ENCODE measurements around the gene RSAD1.

Gene RSAD1

DNA sequence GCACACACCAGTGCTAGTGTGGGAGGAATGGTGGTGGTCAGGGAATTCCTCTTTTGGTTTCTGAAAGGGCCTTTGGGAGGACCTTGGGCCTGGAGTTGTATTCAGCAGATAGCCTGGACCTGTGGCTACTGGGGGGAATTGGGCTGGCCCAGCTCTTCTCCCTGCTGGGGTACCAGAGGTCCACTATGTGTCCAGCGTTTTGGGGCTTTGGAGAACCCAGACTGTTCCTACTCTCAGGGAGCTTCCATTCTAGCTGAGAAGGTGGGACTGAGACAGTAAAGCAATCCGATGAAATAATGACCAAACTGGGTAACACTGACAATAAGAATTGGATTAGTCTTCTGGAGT is 56.3 kb downstream of the RSAD1 start:
- no peak overlapping the region for H3K4me3 ChIP-seq (ENCODE audit: extremely low read depth, insufficient read depth, low read length, poor library complexity, severe bottlenecking)
- H3K27ac ChIP-seq (ENCODE audit: low read depth, low read length, severe bottlenecking) = no peak overlapping the region
- H3K9me3 ChIP-seq (ENCODE audit: control insufficient read depth, low read length) = no peaks in the 10 kb centered on the region
- WGBS, 2 experiments (ENCODE audit: insufficient coverage in 2 of 2) = 95 to 100% methylated on average over 1 to 2 of the region's 2 CpGs
- peaks cover 15% of the 10 kb centered on the region for H3K4me1 ChIP-seq (ENCODE audit: control insufficient read depth, insufficient read depth, low read length, poor library complexity, severe bottlenecking)
- no peaks in the 10 kb centered on the region for H3K36me3 ChIP-seq (ENCODE audit: control insufficient read depth, insufficient read depth, low read length)

DNA sequence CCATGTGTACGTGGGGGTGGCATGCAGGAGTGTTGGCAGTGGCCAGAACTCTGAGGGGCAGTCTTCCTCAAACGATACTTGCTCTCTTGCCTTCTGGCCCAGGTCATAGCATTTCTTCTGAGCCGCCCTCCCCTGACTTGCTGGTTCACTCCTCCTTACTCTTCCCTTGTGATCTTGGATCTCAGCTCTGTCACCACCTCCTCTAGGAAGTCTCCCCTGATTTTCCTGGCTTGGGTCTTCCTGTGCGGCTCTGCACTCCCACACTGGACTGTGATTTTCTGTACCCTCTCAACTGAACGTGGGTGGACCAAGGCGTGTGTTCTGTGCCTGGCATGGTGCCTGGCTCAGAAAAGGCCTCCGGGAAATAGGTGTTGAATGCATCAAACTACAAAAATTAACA is 56.7 kb downstream of the RSAD1 start:
- Histone ChIP-seq H3K4me1 (ENCODE audit: control insufficient read depth, insufficient read depth, low read length, poor library complexity, severe bottlenecking) (peaks cover 15% of the 10 kb centered on the region), H3K36me3 (ENCODE audit: control insufficient read depth, insufficient read depth, low read length) (no peaks in the 10 kb centered on the region), H3K9me3 (ENCODE audit: control insufficient read depth, low read length) (no peaks in the 10 kb centered on the region), H3K4me3 (ENCODE audit: extremely low read depth, insufficient read depth, low read length, poor library complexity, severe bottlenecking) (no peak overlapping the region), H3K27ac (ENCODE audit: low read depth, low read length, severe bottlenecking) (no peak overlapping the region)
- WGBS, 2 experiments (ENCODE audit: insufficient coverage in 2 of 2) = 92 to 98% methylated on average over 4 to 5 of the region's 7 CpGs
